D721Med (cell line): ENCODE data around the gene IL17C.

Source experiments
- DNase-seq: peaks from one replicate; pipeline ENCODE4 v3.0.0; 2011; ENCODE audit warnings: low spot score; ENCODE audit not compliant: insufficient read length
- FAIRE-seq: peaks from 2 replicates; lab custom pipeline; 2011; peaks lifted over from hg19 to GRCh38; lab: Jason Lieb, UNC
- CTCF ChIP-seq: IDR thresholded peaks from 2 replicates; pipeline ENCODE4 v1.5.1; 2012; ENCODE audit warnings: mild to moderate bottlenecking, control low read depth; ENCODE audit not compliant: insufficient read depth; ENCODE audit errors: missing control alignments

IL17C gene

DNA sequence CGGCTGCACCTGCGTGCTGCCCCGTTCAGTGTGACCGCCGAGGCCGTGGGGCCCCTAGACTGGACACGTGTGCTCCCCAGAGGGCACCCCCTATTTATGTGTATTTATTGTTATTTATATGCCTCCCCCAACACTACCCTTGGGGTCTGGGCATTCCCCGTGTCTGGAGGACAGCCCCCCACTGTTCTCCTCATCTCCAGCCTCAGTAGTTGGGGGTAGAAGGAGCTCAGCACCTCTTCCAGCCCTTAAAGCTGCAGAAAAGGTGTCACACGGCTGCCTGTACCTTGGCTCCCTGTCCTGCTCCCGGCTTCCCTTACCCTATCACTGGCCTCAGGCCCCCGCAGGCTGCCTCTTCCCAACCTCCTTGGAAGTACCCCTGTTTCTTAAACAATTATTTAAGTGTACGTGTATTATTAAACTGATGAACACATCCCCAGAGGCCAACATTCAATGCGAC lies 1.7 kb downstream of the IL17C start:
- no peak for FAIRE-seq
- DNase-seq, result no peak
- TF ChIP-seq CTCF, result no peak

DNA sequence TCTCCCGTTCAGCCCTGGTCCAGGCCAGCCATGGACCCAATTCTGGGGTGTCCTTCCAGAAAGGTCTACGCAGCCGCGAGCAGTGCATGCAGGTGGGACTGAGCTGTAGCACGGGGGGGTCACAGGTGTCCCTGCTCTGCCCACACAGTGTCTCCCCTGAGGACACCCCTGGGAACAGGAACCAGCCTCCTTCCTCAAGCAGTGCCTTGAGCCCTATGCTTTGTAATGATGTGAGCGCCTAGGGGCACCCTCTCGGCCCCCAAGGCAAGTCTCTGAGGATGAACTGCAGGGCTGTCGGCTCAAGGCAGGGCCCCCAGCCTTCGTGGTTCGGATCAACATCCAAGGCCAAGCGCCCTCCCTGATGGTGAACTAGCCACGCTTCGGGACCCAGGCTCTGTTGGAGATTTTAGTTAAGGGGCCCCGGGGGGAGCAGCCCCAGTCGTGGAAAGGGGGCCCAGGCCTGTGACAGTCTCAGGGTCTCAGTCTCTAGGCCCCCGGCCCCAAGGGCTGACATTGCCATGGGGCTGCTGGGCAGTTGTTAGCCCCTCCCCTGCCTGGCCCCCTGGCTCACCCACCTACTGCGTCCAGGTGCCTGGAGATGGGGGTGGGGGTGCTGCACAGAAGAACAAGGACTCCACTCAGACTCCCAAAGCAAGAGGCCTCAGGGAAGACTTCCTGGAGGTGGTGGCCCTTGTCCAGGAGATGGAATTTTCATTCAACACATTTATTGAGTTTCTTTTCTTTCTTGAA lies 2.3 kb downstream of the IL17C start:
- DNase-seq (no peak), FAIRE-seq (no peak)
- TF ChIP-seq CTCF, result no peak

GRCh38 chr16:88642881-88643643 lies 4.7 kb downstream of the IL17C start:
- FAIRE-seq (no peak), DNase-seq (no peak)
- no peak for TF ChIP-seq CTCF

GRCh38 chr16:88643644-88643932 lies 5.2 kb downstream of the IL17C start:
- FAIRE-seq, result no peak
- no peak for TF ChIP-seq CTCF
- no peak for DNase-seq

GRCh38 chr16:88645455-88645854 lies 7.1 kb downstream of the IL17C start:
- no peak for FAIRE-seq
- DNase-seq, result no peak
- TF ChIP-seq CTCF, result no peak

DNA sequence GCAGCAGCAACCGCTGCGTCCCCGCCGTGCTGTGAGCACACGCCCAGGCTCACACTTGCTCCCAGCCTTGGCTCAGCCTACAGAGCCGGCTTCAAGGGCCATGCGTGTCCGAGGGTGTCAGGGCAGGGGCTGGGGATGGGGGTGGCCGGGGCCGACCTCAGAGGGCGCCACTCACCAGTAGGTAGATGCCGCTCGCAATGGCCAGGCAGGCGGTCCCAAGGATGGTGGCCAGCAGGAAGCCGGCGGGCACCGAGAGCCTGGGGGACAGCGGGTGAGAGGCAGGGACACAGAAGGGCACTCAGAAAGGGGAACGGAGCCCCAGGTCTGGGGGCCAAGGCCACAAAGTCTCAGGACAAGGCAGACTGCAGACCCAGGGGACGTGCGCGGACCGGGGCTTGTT lies 7.6 kb downstream of the IL17C start:
- DNase-seq (no peak), FAIRE-seq (no peak)
- no peak for TF ChIP-seq CTCF
